Thyroid gland (tissue), 4 donors: ENCODE data around the gene SPAG17. TPM values are rescaled to one million over a fixed set of nuclear protein-coding genes. Genes with fewer than 3 reads are reported as not detected.

Experiments used
- DNase-seq, 2 donors: peaks; one replicate each; pipeline ENCODE4 v3.0.0-alpha.2; 2019
- H3K27ac ChIP-seq, 3 donors: fragments of 200-600 bp; sonication (generic); 1 replicate in 2 of 3; 2 replicates in 1 of 3; pipeline ENCODE4 v1.5.1; 2016 to 2019; ENCODE audit warnings: mild to moderate bottlenecking in 1 of 3, moderate library complexity in 1 of 3
- H3K27me3 ChIP-seq: fragments of 200-600 bp; sonication (generic); one replicate; pipeline ENCODE4 v1.5.1; 2019
- H3K36me3 ChIP-seq, 2 donors: fragments of 200-600 bp; sonication (generic); one replicate each; pipeline ENCODE4 v1.5.1; 2016 to 2019
- H3K4me1 ChIP-seq, 2 donors: fragments of 200-600 bp; sonication (generic); one replicate each; pipeline ENCODE4 v1.5.1; 2017 to 2019
- H3K4me3 ChIP-seq, 3 donors: fragments of 200-600 bp; sonication (generic); replicated peaks in 1 of 3; 1 replicate in 2 of 3; 2 replicates in 1 of 3; pipeline ENCODE4 v1.5.1; 2016; ENCODE audit warnings: mild to moderate bottlenecking in 1 of 3
- H3K9me3 ChIP-seq: fragments of 200-600 bp; sonication (generic); one replicate; pipeline ENCODE4 v1.5.1; 2017
- POLR2A ChIP-seq, 2 donors: fragments of 450-650 bp; IDR thresholded peaks; one replicate each; pipeline ENCODE4 v1.6.1; 2017; ENCODE audit warnings: antibody characterized with exemption in 2 of 2, mild to moderate bottlenecking in 2 of 2, moderate library complexity in 1 of 2
- WGBS, 2 donors: methylation state at CpG; one replicate each; pipeline ENCODE4 v1.1.5; 2017; 5-methylcytosine and 5-hydroxymethylcytosine counted together
- intact Hi-C: fragments of 100-400 bp; cut with DNase I; formaldehyde crosslinking; loops from one replicate; pipeline ENCODE4 v1.15.1; 2023
- total RNA-seq, 4 donors: library from RNA; depleted of rRNA; stranded (reverse); fragments of >200 nt; gene quantifications; one replicate each; pipeline ENCODE4 v1.2.3, GENCODE V29; 2016
- TF ChIP-seq, protein P1 (sequence below), 6 experiments: fragments of 200-600 bp in 3 of 6; fragments of 450-650 bp in 3 of 6; sonication (generic) in 3 of 6; IDR thresholded peaks; one replicate each; pipeline ENCODE4 v1.5.1; 2016 to 2019; ENCODE audit warnings: antibody characterized with exemption in 6 of 6, mild to moderate bottlenecking in 2 of 6, inconsistent platforms in 1 of 6, moderate library complexity in 1 of 6

SPAG17 gene
- total RNA-seq, 4 donors from 2014 or later: 0.81 to 14.6 (median 8.5) TPM

DNA sequence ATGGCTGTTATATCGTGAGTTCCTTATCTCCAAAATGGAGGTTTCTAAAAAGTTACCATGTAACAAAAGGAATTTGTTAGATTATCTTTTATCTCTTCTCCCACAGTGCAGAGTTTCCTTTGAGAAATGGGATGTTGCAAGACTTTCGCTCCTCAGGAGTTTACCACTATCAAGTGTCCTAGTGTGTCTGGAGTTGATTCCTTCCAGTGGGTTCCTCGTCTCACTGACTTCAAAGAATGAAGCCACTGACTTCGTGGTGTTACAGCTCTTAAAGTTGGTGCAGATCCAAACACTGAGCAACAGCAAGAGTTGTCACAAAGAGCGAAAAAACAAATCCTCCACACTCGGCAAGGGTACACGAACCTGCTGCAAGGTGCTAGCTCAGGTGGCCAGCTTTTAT is 37.0 kb downstream of the SPAG17 start:
- intact Hi-C loops: no loop called here

DNA sequence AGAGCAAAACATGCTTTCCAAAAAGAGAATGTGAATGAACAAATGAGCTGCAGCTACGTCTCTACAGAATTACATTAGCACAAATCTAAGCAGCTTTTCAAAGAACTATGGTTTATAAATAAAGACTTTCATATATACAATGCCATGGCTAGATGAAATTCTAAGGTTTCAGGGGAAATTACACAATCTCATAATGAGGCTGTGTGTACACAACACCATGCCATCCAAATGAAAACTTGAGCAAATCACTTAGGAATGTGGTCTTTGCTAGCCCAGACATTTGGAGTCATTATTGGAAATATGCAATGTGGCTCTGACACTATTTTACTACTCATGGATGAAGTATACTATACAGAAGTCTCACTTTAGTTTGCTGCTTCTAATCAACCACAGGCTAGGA is 37.5 kb downstream of the SPAG17 start:
- H3K27ac ChIP-seq: no peak overlapping the region
- H3K4me3 ChIP-seq: no peak overlapping the region
- no peak for TF ChIP-seq POLR2A (IDR thresholded peaks at IDR 0.05)
- TF ChIP-seq, protein P1, sequence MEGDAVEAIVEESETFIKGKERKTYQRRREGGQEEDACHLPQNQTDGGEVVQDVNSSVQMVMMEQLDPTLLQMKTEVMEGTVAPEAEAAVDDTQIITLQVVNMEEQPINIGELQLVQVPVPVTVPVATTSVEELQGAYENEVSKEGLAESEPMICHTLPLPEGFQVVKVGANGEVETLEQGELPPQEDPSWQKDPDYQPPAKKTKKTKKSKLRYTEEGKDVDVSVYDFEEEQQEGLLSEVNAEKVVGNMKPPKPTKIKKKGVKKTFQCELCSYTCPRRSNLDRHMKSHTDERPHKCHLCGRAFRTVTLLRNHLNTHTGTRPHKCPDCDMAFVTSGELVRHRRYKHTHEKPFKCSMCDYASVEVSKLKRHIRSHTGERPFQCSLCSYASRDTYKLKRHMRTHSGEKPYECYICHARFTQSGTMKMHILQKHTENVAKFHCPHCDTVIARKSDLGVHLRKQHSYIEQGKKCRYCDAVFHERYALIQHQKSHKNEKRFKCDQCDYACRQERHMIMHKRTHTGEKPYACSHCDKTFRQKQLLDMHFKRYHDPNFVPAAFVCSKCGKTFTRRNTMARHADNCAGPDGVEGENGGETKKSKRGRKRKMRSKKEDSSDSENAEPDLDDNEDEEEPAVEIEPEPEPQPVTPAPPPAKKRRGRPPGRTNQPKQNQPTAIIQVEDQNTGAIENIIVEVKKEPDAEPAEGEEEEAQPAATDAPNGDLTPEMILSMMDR (IDR thresholded peaks at IDR 0.05): no peak
- no peaks in the 10 kb centered on the region for H3K36me3 ChIP-seq
- intact Hi-C loops: no loop called here
- H3K27me3 ChIP-seq: no peaks in the 10 kb centered on the region
- peaks cover 8 to 17% of the 10 kb centered on the region in 2 donors for H3K4me1 ChIP-seq
- DNase-seq: no peak
- WGBS, 2 donors: 73 to 76% methylated on average over 1 of the region's 1 CpG
- no peaks in the 10 kb centered on the region for H3K9me3 ChIP-seq

More for the DNA sequence above, 37.0 kb downstream of the SPAG17 start:
- H3K36me3 ChIP-seq: no peaks in the 10 kb centered on the region
- peaks cover 8 to 17% of the 10 kb centered on the region in 2 donors for H3K4me1 ChIP-seq
- DNase-seq: peak; percentile 18 to 41
- no peak for TF ChIP-seq POLR2A (IDR thresholded peaks at IDR 0.05)
- TF ChIP-seq, protein P1 (IDR thresholded peaks at IDR 0.05): no peak
- WGBS, 2 donors: 43 to 55% methylated on average over 7 of the region's 7 CpGs
- H3K27ac ChIP-seq: no peak overlapping the region
- H3K4me3 ChIP-seq: no peak overlapping the region
- H3K27me3 ChIP-seq: no peaks in the 10 kb centered on the region
- H3K9me3 ChIP-seq: no peaks in the 10 kb centered on the region

DNA sequence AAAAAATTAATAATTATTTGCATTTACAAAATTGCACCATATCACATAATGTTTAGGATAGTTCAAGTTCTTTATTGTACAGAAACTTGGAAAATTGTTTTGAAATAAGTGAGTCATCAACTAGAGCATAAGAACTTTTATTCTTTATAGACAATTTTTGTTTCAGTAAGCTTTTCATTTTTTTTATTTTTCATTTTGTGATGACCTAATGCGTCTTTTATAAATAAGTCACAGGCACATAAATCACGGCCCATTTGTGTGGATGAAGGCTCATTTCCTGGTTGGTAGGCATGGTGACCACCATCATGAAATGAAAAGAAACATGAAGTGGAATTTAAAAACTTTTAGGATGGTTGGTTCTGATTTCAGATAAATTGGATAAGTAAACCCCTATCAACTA is 39.3 kb downstream of the SPAG17 start:
- H3K27ac ChIP-seq: no peak overlapping the region
- peaks cover 8 to 17% of the 10 kb centered on the region in 2 donors for H3K4me1 ChIP-seq
- H3K9me3 ChIP-seq: no peaks in the 10 kb centered on the region
- DNase-seq: no peak
- TF ChIP-seq, protein P1 (IDR thresholded peaks at IDR 0.05): no peak
- no peak for TF ChIP-seq POLR2A (IDR thresholded peaks at IDR 0.05)
- no peaks in the 10 kb centered on the region for H3K27me3 ChIP-seq
- intact Hi-C loops: no loop called here
- no peak overlapping the region for H3K4me3 ChIP-seq
- WGBS, 2 donors: 96% methylated on average over 2 of the region's 2 CpGs
- H3K36me3 ChIP-seq: no peaks in the 10 kb centered on the region

DNA sequence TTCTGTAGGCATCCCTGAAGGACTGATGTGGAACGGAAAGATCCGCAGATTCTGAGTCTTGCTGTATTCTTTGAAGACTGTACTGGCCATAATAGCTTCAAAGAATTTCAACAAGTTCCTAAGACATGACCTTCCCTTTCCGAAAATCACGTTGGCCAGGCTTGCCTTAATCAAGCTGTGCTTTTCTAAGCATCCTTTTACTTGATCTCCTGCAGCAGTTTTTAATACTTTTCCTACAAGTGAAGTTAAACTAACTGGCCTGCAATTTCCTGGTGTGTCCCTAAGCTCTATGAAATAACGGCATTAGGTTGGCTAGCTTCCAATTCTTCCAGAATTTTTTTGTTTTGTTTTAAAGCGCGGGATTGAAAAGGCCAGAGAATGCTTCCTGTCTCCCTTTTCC is 40.3 kb downstream of the SPAG17 start:
- DNase-seq: no peak
- TF ChIP-seq, protein P1 (IDR thresholded peaks at IDR 0.05): no peak
- TF ChIP-seq POLR2A (IDR thresholded peaks at IDR 0.05): no peak
- Histone ChIP-seq H3K27me3 (no peaks in the 10 kb centered on the region), H3K4me1 (peaks cover 8 to 17% of the 10 kb centered on the region in 2 donors), H3K27ac (no peak overlapping the region), H3K36me3 (no peaks in the 10 kb centered on the region), H3K9me3 (no peaks in the 10 kb centered on the region), H3K4me3 (no peak overlapping the region)
- intact Hi-C loops: no loop called here
- 55 to 61% methylated on average over 7 of the region's 7 CpGs for WGBS, 2 donors

DNA sequence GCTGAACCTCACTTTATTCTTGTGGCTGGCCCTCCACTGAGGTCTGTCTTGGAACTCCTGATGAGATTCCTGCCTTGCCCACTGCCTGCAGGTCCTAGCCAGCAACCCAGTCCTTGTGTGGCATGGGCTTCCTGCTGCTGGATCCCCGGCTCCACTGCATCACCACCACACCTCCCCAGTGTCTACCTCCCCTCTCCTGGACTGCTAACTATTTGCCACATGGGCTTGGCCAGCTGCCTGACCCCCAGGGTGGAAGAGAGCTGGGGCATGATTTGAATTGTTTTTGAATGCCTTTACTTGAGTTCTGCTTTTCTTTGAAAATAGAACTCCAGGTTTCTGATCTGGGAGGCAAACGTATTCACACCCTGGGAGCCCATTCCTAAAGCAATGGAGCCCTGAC is 41.2 kb downstream of the SPAG17 start:
- H3K4me3 ChIP-seq: no peak overlapping the region
- no peaks in the 10 kb centered on the region for H3K27me3 ChIP-seq
- no peaks in the 10 kb centered on the region for H3K9me3 ChIP-seq
- no peaks in the 10 kb centered on the region for H3K36me3 ChIP-seq
- H3K4me1 ChIP-seq: peaks cover 8 to 17% of the 10 kb centered on the region in 2 donors
- intact Hi-C loops: no loop called here
- TF ChIP-seq, protein P1 (IDR thresholded peaks at IDR 0.05): no peak
- TF ChIP-seq POLR2A (IDR thresholded peaks at IDR 0.05): no peak
- no peak overlapping the region for H3K27ac ChIP-seq
- 26 to 40% methylated on average over 2 of the region's 2 CpGs for WGBS, 2 donors
- peak; percentile 52 to 61 for DNase-seq
